ENCODE results near the gene ERBB2. TPM values are rescaled to one million over a fixed set of nuclear protein-coding genes. Genes with fewer than 3 reads are reported as not detected.

The ERBB2 gene
- total RNA-seq, 3 donors from 2014 or later, result 2.3 to 3.4 (median 2.9) TPM

DNA sequence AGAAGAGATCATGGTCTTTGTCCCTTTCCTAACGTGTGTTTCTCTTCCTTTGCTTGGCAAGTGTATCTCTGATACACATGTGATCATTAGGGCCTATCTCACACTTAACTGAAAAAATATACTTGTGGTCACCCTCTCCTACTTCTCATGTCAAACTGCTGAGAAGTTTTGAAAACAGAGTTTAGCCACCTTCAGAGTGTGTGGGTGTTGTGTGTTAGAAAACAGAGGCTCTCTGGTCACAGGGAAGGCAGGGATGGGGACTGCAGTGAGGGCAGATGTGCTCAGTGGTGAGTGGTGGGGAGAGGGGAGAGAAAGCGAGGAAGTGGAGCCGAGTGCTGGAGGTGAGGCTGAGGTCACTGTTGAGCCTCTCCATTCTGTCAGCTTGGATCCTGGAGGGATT lies 67.3 kb downstream of the ERBB2 start:
- H3K36me3 Mint-ChIP-seq (ENCODE audit: insufficient read depth), result peaks cover 67% of the 10 kb centered on the region
- no peak for DNase-seq
- peak overlapping the region; percentile 20 for H3K4me3 Mint-ChIP-seq

DNA sequence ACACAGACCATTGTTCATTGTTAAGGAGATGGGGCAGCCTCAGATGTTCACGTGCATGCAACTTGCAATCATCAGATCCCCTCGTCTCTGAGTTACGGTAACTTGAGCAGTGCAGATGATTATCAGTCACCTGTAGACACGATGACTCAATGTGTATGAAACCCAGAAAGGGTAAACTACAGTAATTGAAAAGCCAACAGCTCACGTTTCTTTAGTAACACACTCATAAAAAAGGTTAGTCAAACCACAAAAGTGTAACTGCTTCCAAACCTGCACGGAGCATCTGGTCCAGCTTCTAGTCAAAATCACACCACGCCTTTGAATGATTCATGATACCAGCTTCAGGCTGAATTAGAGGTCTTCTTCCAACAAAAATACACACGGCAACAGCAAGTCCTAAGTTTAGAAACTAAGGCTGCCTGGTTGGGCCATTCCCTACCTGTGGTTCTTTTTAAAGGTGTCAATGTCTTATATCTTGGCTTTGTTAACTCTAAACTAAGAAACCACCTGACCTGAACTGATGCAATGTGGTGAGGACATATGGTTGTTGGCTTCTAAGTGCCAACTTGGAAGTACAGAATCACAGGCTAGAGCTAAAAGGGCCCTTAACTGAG lies 70.2 kb downstream of the ERBB2 start:
- Mint-ChIP-seq H3K4me3 (peak overlapping the region; percentile 42), H3K36me3 (ENCODE audit: insufficient read depth) (peaks cover 66% of the 10 kb centered on the region), H3K4me1 (ENCODE audit: low read depth) (peaks cover 98% of the 10 kb centered on the region), H3K9me3 (no peaks in the 10 kb centered on the region), H3K27me3 (ENCODE audit: low read depth) (no peaks in the 10 kb centered on the region)
- ATAC-seq (peak; percentile 79 to 81), DNase-seq (peak; percentile 56)

More for the DNA sequence above, 67.3 kb downstream of the ERBB2 start:
- ATAC-seq, result no peak
- peaks cover 88% of the 10 kb centered on the region for H3K4me1 Mint-ChIP-seq (ENCODE audit: low read depth)
- no peaks in the 10 kb centered on the region for H3K9me3 Mint-ChIP-seq
- no peaks in the 10 kb centered on the region for H3K27me3 Mint-ChIP-seq (ENCODE audit: low read depth)

- peaks cover 93% of the 10 kb centered on the region for H3K4me1 Mint-ChIP-seq (ENCODE audit: low read depth)
- peak overlapping the region; percentile 69 for H3K4me3 Mint-ChIP-seq
- H3K36me3 Mint-ChIP-seq (ENCODE audit: insufficient read depth), result peaks cover 56% of the 10 kb centered on the region
- H3K9me3 Mint-ChIP-seq, result no peaks in the 10 kb centered on the region
- no peaks in the 10 kb centered on the region for H3K27me3 Mint-ChIP-seq (ENCODE audit: low read depth)
- DNase-seq, result no peak
- no peak for ATAC-seq
These were observed 72.6 kb downstream of the ERBB2 start for GRCh38 chr17:39772415-39772814.

GRCh38 chr17:39772987-39773934 lies 73.4 kb downstream of the ERBB2 start:
- H3K36me3 Mint-ChIP-seq (ENCODE audit: insufficient read depth), result peaks cover 56% of the 10 kb centered on the region
- no peak for DNase-seq
- H3K27me3 Mint-ChIP-seq (ENCODE audit: low read depth), result no peaks in the 10 kb centered on the region
- H3K9me3 Mint-ChIP-seq, result no peaks in the 10 kb centered on the region
- H3K4me3 Mint-ChIP-seq, result peak overlapping the region; percentile 64
- no peak for ATAC-seq
- peaks cover 94% of the 10 kb centered on the region for H3K4me1 Mint-ChIP-seq (ENCODE audit: low read depth)

- Mint-ChIP-seq H3K9me3 (no peaks in the 10 kb centered on the region), H3K4me1 (ENCODE audit: low read depth) (peaks cover 93% of the 10 kb centered on the region), H3K4me3 (peak overlapping the region; percentile 68), H3K36me3 (ENCODE audit: insufficient read depth) (peaks cover 50% of the 10 kb centered on the region), H3K27me3 (ENCODE audit: low read depth) (no peaks in the 10 kb centered on the region)
- DNase-seq (no peak), ATAC-seq (no peak)
These were observed 74.2 kb downstream of the ERBB2 start for GRCh38 chr17:39774047-39774446.

GRCh38 chr17:39775031-39775430 lies 75.2 kb downstream of the ERBB2 start:
- no peak for DNase-seq
- Mint-ChIP-seq H3K36me3 (ENCODE audit: insufficient read depth) (peaks cover 50% of the 10 kb centered on the region), H3K4me3 (peak overlapping the region; percentile 87), H3K27me3 (ENCODE audit: low read depth) (no peaks in the 10 kb centered on the region), H3K9me3 (no peaks in the 10 kb centered on the region), H3K4me1 (ENCODE audit: low read depth) (peaks cover 87% of the 10 kb centered on the region)
- ATAC-seq, result peak; percentile 1 to 11

- Mint-ChIP-seq H3K36me3 (ENCODE audit: insufficient read depth) (peaks cover 50% of the 10 kb centered on the region), H3K4me3 (peak overlapping the region; percentile 87), H3K27me3 (ENCODE audit: low read depth) (no peaks in the 10 kb centered on the region), H3K4me1 (ENCODE audit: low read depth) (peaks cover 84% of the 10 kb centered on the region), H3K9me3 (no peaks in the 10 kb centered on the region)
- DNase-seq, result no peak
- peak; percentile 46 to 48 for ATAC-seq
These were observed 76.4 kb downstream of the ERBB2 start for GRCh38 chr17:39776252-39776651.

DNA sequence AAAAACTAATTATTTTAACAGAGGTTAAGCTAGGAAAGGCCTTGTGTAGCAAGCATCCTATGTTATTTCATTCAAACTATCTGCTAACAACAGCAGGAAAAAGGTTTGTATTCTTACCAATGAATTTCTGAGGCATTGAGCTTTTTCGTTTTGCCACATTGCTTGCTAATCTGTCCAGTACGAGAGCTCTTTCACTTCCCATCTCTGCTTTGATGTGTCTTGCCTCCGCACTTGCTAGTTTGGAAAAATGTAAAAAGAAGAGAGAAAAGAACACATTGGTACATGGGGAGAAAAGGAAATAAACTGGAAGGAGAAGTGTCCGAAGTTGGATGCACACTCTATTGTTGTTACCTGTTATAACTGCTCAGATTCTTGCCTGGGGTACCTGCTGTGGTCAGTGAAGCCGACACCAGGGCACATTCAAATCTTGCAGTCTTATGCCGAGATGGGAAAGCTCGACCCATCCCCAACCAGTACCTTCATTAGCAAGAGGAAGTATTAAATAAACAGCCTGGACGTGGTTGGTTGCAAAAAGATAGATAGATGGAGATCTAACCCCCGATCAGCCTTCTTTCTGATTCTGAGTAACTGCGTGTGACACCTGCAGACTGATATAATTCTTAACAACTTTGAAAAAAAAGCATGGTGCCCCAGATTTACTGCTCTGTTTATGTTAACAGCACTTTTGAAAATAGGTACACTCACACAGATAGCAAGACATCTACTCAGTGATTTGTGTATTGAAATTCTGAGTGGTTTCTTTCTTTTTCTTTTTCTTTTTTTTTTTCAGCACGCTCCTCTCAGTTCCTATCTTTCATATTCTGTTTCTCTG lies 77.9 kb downstream of the ERBB2 start:
- DNase-seq (no peak), ATAC-seq (peak; percentile 79 to 84)
- H3K9me3 Mint-ChIP-seq, result no peaks in the 10 kb centered on the region
- peak overlapping the region; percentile 87 for H3K4me3 Mint-ChIP-seq
- H3K27me3 Mint-ChIP-seq (ENCODE audit: low read depth), result no peaks in the 10 kb centered on the region
- H3K36me3 Mint-ChIP-seq (ENCODE audit: insufficient read depth), result peaks cover 49% of the 10 kb centered on the region
- peaks cover 84% of the 10 kb centered on the region for H3K4me1 Mint-ChIP-seq (ENCODE audit: low read depth)

Other genes starting within 250 kb of the ERBB2 start
- gene MED1, start 248.8 kb upstream of the ERBB2 start, total RNA-seq, result 10 to 100 TPM; 78.5 to 82.0 (median 79.0) TPM
- gene CDK12, start 238.6 kb upstream of the ERBB2 start, total RNA-seq, result 10 to 100 TPM; 94.8 to 99.7 (median 97.7) TPM
- gene NEUROD2, start 92.1 kb upstream of the ERBB2 start, total RNA-seq, result not detected
- under 1 TPM in 1 of 3 donors, not detected in 2; 0.18 TPM for gene PPP1R1B, start 73.1 kb upstream of the ERBB2 start, total RNA-seq
- gene STARD3, start 62.9 kb upstream of the ERBB2 start, total RNA-seq, result 10 to 100 TPM; 66.0 to 67.1 (median 66.4) TPM
- 1 to 10 TPM in 2 of 3 donors, under 1 TPM in 1; 0.73 to 1.4 (median 1.4) TPM for gene TCAP, start 34.7 kb upstream of the ERBB2 start, total RNA-seq
- not detected for gene PNMT, start 31.6 kb upstream of the ERBB2 start, total RNA-seq
- 10 to 100 TPM; 14.6 to 16.5 (median 16.3) TPM for gene PGAP3, start 12.0 kb upstream of the ERBB2 start, total RNA-seq
- 10 to 100 TPM; 43.2 to 48.6 (median 45.7) TPM for gene MIEN1, start 30.5 kb downstream of the ERBB2 start, total RNA-seq
- gene GRB7, start 37.9 kb downstream of the ERBB2 start, total RNA-seq, result under 1 TPM; 0.43 to 0.73 (median 0.47) TPM
- 100 to 1,000 TPM in 1 of 3 donors, 10 to 100 TPM in 2; 82.3 to 106 (median 91.6) TPM for gene IKZF3, start 164.2 kb downstream of the ERBB2 start, total RNA-seq
- gene ZPBP2, start 168.1 kb downstream of the ERBB2 start, total RNA-seq, result under 1 TPM in 2 of 3 donors, not detected in 1; 0.16 to 0.28 TPM
- gene GSDMB, start 218.6 kb downstream of the ERBB2 start, total RNA-seq, result 1 to 10 TPM; 4.1 to 5.1 (median 4.7) TPM
- gene ORMDL3, start 227.5 kb downstream of the ERBB2 start, total RNA-seq, result 10 to 100 TPM; 48.9 to 71.0 (median 52.1) TPM
- gene LRRC3C, start 227.7 kb downstream of the ERBB2 start, total RNA-seq, result not detected